ENCODE measurements around the gene GRAP2. TPM values are rescaled to one million over a fixed set of nuclear protein-coding genes. Genes with fewer than 3 reads are reported as not detected.

GRAP2 gene
- total and polyA plus RNA-seq, 2 experiments from 2014 or later, result 0.42 TPM; not detected in 1

DNA sequence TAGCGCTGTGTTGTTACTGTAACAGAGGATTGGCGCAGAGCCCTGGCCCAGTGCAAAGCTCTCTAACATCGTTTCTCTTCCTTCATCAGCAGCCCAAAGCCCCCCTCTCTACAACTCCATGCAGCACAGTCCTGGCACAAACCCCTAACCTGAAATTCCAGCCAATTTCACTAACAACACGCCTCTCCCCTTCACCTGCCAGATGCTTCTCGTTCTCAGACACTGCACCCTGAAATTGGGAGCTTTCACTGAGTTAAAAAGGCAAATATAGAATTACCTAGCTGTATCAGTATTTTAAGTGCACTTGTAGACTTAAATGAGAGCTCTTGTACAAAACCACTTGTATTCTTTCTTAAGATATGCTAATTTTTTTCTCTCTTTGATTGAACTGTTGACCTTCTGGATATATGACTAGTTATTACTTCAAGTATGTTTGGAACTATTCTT lies 16.3 kb downstream of the GRAP2 start (continued):
- TF ChIP-seq ZNF331 (CRISPR knock-in tag; IDR thresholded peaks at IDR 0.05; ENCODE audit: low read depth) (no peak), ZNF462 (CRISPR knock-in tag; IDR thresholded peaks at IDR 0.05) (no peak), STAT1 (IDR thresholded peaks at IDR 0.05; ENCODE audit: unreplicated experiment) (no peak), ZNF114 (CRISPR knock-in tag; IDR thresholded peaks at IDR 0.05) (no peak), EZH2 (IDR thresholded peaks at IDR 0.05; ENCODE audit: low read depth, unreplicated experiment) (no peak), CREB1 (CRISPR knock-in tag; IDR thresholded peaks at IDR 0.05; ENCODE audit: low read depth) (no peak), EZH2phosphoT487 (IDR thresholded peaks at IDR 0.05; ENCODE audit: unreplicated experiment) (no peak), POLR2AphosphoS5 (IDR thresholded peaks at IDR 0.05; ENCODE audit: low read depth) (no peak)

GRCh38 chr22:39917776-39918495 lies 17.1 kb downstream of the GRAP2 start:
- Histone ChIP-seq H3K36me3 (ENCODE audit: insufficient read depth) (no peaks in the 10 kb centered on the region), H3K4me2 (no peak overlapping the region), H4K20me1 (replicated peaks; ENCODE audit: insufficient read depth) (no peaks in the 10 kb centered on the region), H3F3A (replicated peaks; ENCODE audit: low read depth) (no peaks in the 10 kb centered on the region), H2AFZ (peak overlapping the region; percentile 80), H3K27me3 (ENCODE audit: insufficient read depth) (no peaks in the 10 kb centered on the region), H3K79me2 (replicated peaks; ENCODE audit: insufficient read depth) (no peaks in the 10 kb centered on the region), H3K4me1 (ENCODE audit: insufficient read depth) (peaks cover 20% of the 10 kb centered on the region), H3K9me2 (ENCODE audit: insufficient read depth) (no peaks in the 10 kb centered on the region), H3K27ac (ENCODE audit: low read depth) (no peak overlapping the region), H3K4me3 (no peak overlapping the region)
- peaks cover 28% of the 10 kb centered on the region for H3K4me1 Mint-ChIP-seq
- H3K9me3 Mint-ChIP-seq, result no peaks in the 10 kb centered on the region
- H3K27ac Mint-ChIP-seq, result no peak overlapping the region
- peaks cover 4% of the 10 kb centered on the region for H3K27me3 Mint-ChIP-seq (ENCODE audit: insufficient read depth, low read depth, poor library complexity)
- ATAC-seq (no peak), DNase-seq (ENCODE audit: low spot score) (no peak)
- no peak overlapping the region for H3K4me3 Mint-ChIP-seq
- H3K36me3 Mint-ChIP-seq (ENCODE audit: low read depth), result no peaks in the 10 kb centered on the region
- no peak for TF ChIP-seq ZNF462 (CRISPR knock-in tag; IDR thresholded peaks at IDR 0.05)
- TF ChIP-seq CREB1 (CRISPR knock-in tag; IDR thresholded peaks at IDR 0.05; ENCODE audit: low read depth), result no peak
- TF ChIP-seq ZNF331 (CRISPR knock-in tag; IDR thresholded peaks at IDR 0.05; ENCODE audit: low read depth), result no peak
- TF ChIP-seq STAT1 (IDR thresholded peaks at IDR 0.05; ENCODE audit: unreplicated experiment), result no peak
- no peak for TF ChIP-seq EZH2phosphoT487 (IDR thresholded peaks at IDR 0.05; ENCODE audit: unreplicated experiment)
- TF ChIP-seq EZH2 (IDR thresholded peaks at IDR 0.05; ENCODE audit: low read depth, unreplicated experiment), result no peak
